Kidney glomerular epithelial cell (primary cell): ENCODE measurements around the gene PRCD.

Experiments
- DNase-seq: peaks from one replicate; lab custom pipeline; 2025; lab: John Stamatoyannopoulos, UW

PRCD gene

GRCh38 chr17:76570877-76571471, 31.1 kb downstream of the PRCD start:
- no peak for DNase-seq

GRCh38 chr17:76572201-76572910, 32.5 kb downstream of the PRCD start:
- no peak for DNase-seq

GRCh38 chr17:76573096-76573495, 33.3 kb downstream of the PRCD start:
- no peak for DNase-seq

- DNase-seq, result no peak
Observed at GRCh38 chr17:76574166-76574565, 34.3 kb downstream of the PRCD start.

GRCh38 chr17:76575570-76575969, 35.7 kb downstream of the PRCD start:
- no peak for DNase-seq

- DNase-seq, result no peak
Observed at GRCh38 chr17:76576189-76576588, 36.3 kb downstream of the PRCD start.

- no peak for DNase-seq
Observed at GRCh38 chr17:76577876-76578275, 38.0 kb downstream of the PRCD start.

GRCh38 chr17:76578376-76578775, 38.5 kb downstream of the PRCD start:
- DNase-seq, result no peak

- DNase-seq, result no peak
Observed at GRCh38 chr17:76579281-76579680, 39.4 kb downstream of the PRCD start.

GRCh38 chr17:76581515-76581914, 41.7 kb downstream of the PRCD start:
- DNase-seq, result no peak

GRCh38 chr17:76582660-76583059, 42.8 kb downstream of the PRCD start:
- no peak for DNase-seq

- DNase-seq, result no peak
Observed at GRCh38 chr17:76584427-76585032, 44.7 kb downstream of the PRCD start.

- DNase-seq, result no peak
Observed at GRCh38 chr17:76585033-76585648, 45.3 kb downstream of the PRCD start.

- DNase-seq, result no peak
Observed at GRCh38 chr17:76585649-76586593, 46.1 kb downstream of the PRCD start, which contains the start of gene ST6GALNAC2. ST6GALNAC2 (minus strand) TSS chr17:76585860; CDS start chr17:76585808, 52 bp downstream.

GRCh38 chr17:76586741-76587487, 47.1 kb downstream of the PRCD start:
- no peak for DNase-seq

GRCh38 chr17:76588182-76588581, 48.3 kb downstream of the PRCD start:
- no peak for DNase-seq

GRCh38 chr17:76593384-76593826, 53.6 kb downstream of the PRCD start:
- DNase-seq, result no peak

GRCh38 chr17:76593959-76594358, 54.1 kb downstream of the PRCD start:
- no peak for DNase-seq

- DNase-seq, result no peak
Observed at GRCh38 chr17:76594690-76595089, 54.8 kb downstream of the PRCD start.
